Measurements from ENCODE around the gene ELMO1. TPM values are rescaled to one million over a fixed set of nuclear protein-coding genes. Genes with fewer than 3 reads are reported as not detected.

Gene ELMO1
- total and polyA plus RNA-seq, 10 of the 15 experiments (the other 5 are each of a cell fraction or from before 2014, with no cell fraction given): 22.6 to 85.9 (median 56.6) TPM

DNA sequence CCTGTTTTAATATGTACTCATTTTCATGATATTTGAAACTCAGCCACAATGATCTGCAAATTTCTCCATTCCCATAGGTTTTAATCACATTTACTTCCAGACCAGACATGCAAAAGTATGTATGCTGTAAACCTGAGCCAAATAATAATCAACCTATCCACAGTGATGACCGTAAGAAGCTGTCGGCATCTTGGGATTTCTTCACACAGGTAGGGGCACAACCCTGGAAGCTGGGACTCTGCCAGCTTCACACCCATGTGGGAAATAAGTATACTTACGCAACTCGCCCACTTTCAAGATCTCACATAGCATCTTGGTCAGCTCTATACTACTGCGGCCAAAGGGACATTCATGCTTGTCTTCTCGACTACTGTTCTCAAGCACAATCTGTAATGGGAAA is 352.3 kb downstream of the ELMO1 start (continued):
- TF ChIP-seq, protein P1, sequence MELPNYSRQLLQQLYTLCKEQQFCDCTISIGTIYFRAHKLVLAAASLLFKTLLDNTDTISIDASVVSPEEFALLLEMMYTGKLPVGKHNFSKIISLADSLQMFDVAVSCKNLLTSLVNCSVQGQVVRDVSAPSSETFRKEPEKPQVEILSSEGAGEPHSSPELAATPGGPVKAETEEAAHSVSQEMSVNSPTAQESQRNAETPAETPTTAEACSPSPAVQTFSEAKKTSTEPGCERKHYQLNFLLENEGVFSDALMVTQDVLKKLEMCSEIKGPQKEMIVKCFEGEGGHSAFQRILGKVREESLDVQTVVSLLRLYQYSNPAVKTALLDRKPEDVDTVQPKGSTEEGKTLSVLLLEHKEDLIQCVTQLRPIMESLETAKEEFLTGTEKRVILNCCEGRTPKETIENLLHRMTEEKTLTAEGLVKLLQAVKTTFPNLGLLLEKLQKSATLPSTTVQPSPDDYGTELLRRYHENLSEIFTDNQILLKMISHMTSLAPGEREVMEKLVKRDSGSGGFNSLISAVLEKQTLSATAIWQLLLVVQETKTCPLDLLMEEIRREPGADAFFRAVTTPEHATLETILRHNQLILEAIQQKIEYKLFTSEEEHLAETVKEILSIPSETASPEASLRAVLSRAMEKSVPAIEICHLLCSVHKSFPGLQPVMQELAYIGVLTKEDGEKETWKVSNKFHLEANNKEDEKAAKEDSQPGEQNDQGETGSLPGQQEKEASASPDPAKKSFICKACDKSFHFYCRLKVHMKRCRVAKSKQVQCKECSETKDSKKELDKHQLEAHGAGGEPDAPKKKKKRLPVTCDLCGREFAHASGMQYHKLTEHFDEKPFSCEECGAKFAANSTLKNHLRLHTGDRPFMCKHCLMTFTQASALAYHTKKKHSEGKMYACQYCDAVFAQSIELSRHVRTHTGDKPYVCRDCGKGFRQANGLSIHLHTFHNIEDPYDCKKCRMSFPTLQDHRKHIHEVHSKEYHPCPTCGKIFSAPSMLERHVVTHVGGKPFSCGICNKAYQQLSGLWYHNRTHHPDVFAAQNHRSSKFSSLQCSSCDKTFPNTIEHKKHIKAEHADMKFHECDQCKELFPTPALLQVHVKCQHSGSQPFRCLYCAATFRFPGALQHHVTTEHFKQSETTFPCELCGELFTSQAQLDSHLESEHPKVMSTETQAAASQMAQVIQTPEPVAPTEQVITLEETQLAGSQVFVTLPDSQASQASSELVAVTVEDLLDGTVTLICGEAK (IDR thresholded peaks at IDR 0.05; ENCODE audit: borderline replicate concordance): no peak
- TF ChIP-seq, protein P2, sequence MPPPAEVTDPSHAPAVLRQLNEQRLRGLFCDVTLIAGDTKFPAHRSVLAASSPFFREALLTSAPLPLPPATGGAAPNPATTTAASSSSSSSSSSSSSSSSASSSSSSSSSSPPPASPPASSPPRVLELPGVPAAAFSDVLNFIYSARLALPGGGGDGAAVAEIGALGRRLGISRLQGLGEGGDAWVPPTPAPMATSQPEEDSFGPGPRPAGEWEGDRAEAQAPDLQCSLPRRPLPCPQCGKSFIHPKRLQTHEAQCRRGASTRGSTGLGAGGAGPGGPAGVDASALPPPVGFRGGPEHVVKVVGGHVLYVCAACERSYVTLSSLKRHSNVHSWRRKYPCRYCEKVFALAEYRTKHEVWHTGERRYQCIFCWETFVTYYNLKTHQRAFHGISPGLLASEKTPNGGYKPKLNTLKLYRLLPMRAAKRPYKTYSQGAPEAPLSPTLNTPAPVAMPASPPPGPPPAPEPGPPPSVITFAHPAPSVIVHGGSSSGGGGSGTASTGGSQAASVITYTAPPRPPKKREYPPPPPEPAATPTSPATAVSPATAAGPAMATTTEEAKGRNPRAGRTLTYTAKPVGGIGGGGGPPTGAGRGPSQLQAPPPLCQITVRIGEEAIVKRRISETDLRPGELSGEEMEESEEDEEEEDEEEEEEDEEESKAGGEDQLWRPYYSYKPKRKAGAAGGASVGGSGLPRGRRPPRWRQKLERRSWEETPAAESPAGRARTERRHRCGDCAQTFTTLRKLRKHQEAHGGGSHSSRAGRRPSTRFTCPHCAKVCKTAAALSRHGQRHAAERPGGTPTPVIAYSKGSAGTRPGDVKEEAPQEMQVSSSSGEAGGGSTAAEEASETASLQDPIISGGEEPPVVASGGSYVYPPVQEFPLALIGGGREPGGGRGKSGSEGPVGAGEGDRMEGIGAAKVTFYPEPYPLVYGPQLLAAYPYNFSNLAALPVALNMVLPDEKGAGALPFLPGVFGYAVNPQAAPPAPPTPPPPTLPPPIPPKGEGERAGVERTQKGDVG (CRISPR knock-in tag; IDR thresholded peaks at IDR 0.05): no peak
- no peak for TF ChIP-seq KLF5 (IDR thresholded peaks at IDR 0.05; ENCODE audit: partially characterized antibody)
- TF ChIP-seq BMI1 (IDR thresholded peaks at IDR 0.05; ENCODE audit: borderline replicate concordance): no peak

DNA sequence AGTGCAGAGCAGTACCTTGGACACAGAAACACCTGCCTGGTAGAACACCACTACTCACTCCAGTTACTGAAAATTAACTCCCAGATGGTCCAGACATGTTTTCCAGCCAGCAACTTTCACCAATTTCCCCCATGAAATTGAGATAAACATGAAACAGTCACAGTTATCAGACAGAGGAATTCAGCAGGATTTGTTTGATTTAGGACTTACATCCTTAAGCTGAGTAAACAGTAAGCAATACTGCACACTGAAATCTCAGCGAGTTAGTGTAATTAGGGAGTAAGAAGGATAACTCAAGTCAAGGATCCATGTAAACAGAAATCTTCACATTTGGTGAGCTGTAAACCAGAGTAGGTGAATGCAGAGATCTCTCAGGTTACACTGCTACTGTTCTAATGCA is 353.5 kb downstream of the ELMO1 start:
- RAD21 ChIA-PET (ENCODE audit: unreplicated experiment): no interaction called here
- Histone ChIP-seq H3K9me3 (replicated peaks; ENCODE audit: control insufficient read depth, insufficient read depth, low read length) (peaks cover 6% of the 10 kb centered on the region), H3K27me3 (replicated peaks in 1 of 2; ENCODE audit: control insufficient read depth in 2 of 2, insufficient read depth in 2 of 2, low read length in 1 of 2) (no peaks in the 10 kb centered on the region), H3K79me2 (ENCODE audit: control insufficient read depth, insufficient read depth, low read length) (no peaks in the 10 kb centered on the region), H2AFZ (ENCODE audit: control insufficient read depth, low read depth, low read length) (no peak overlapping the region), H4K20me1 (ENCODE audit: control insufficient read depth, insufficient read depth) (no peaks in the 10 kb centered on the region), H3K9ac (ENCODE audit: control insufficient read depth, insufficient read depth, low read length) (no peak overlapping the region), H3K4me3 (no peak overlapping the region), H3K27ac (ENCODE audit: control insufficient read depth, insufficient read depth) (no peak overlapping the region), H3K4me1 (ENCODE audit: control insufficient read depth, insufficient read depth, low read length) (no peaks in the 10 kb centered on the region; the same call in 1 of the 2 replicates), H3K4me2 (ENCODE audit: control insufficient read depth, insufficient read depth) (no peak overlapping the region), H3K36me3 (ENCODE audit: control insufficient read depth in 2 of 2, insufficient read depth in 2 of 2, low read length in 1 of 2) (peaks cover 0 to 11% of the 10 kb centered on the region in 2 experiments)
- 95% methylated on average over 1 of the region's 1 CpG for WGBS (ENCODE audit: insufficient coverage, insufficient replicate concordance, low lambda C conversion rate, missing lambda C conversion rate)
- intact Hi-C loops (cut with micrococcal nuclease; ENCODE audit: unreplicated experiment) (no loop called here), in situ Hi-C loops (cut with MboI) (no loop called here)
- CTCF ChIA-PET: no interaction called here
- SMC1A ChIA-PET (ENCODE audit: uncharacterized antibody, unreplicated experiment): interaction anchor here (1.3 to 1.9 kb wide), 2 partner anchors 23 to 128 kb away, joined by 4 to 5 read pairs; no protein-coding TSS in a partner anchor
- DNase-seq (ENCODE audit: low read depth, low spot score) (no peak), ATAC-seq (no peak), FAIRE-seq (no peak)
- no TSS peak for BruUV-seq (replicated peaks)
- POLR2A ChIA-PET: interaction anchor here (0.5 kb wide), 1 partner anchor 15 kb away, joined by 5 read pairs; no protein-coding TSS in a partner anchor
- TF ChIP-seq FOS (IDR thresholded peaks at IDR 0.05; ENCODE audit: borderline replicate concordance, extremely low read depth, insufficient read length) (no peak), IRF4 (IDR thresholded peaks at IDR 0.05; ENCODE audit: low read depth, low read length) (no peak), PML (IDR thresholded peaks at IDR 0.05; ENCODE audit: low read length) (no peak), BHLHE40 (IDR thresholded peaks at IDR 0.05; ENCODE audit: borderline replicate concordance in 1 of 2, low read depth in 2 of 2, low read length in 1 of 2) (no peak), KDM1A (IDR thresholded peaks at IDR 0.05; ENCODE audit: borderline replicate concordance) (no peak), TCF12 (IDR thresholded peaks at IDR 0.05; ENCODE audit: low read depth, low read length) (no peak)
- TF ChIP-seq, protein P3, sequence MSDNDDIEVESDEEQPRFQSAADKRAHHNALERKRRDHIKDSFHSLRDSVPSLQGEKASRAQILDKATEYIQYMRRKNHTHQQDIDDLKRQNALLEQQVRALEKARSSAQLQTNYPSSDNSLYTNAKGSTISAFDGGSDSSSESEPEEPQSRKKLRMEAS (IDR thresholded peaks at IDR 0.05; ENCODE audit: low read depth, low read length): no peak
- TF ChIP-seq, protein P4, sequence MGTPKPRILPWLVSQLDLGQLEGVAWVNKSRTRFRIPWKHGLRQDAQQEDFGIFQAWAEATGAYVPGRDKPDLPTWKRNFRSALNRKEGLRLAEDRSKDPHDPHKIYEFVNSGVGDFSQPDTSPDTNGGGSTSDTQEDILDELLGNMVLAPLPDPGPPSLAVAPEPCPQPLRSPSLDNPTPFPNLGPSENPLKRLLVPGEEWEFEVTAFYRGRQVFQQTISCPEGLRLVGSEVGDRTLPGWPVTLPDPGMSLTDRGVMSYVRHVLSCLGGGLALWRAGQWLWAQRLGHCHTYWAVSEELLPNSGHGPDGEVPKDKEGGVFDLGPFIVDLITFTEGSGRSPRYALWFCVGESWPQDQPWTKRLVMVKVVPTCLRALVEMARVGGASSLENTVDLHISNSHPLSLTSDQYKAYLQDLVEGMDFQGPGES (IDR thresholded peaks at IDR 0.05): no peak

Data from GM12878 (cell line).